PC-9 (cell line): Measurements from ENCODE around the gene SPATA2. TPM values are rescaled to one million over a fixed set of nuclear protein-coding genes. Genes with fewer than 3 reads are reported as not detected.
"Not testable (repeated sequence)": the region's sequence is repeated elsewhere in the genome, so short reads cannot be mapped to it uniquely, and the experiment has no call there.

Experiments used
- BruUV-seq: library from RNA; stranded (reverse); fragments of 400-500 nt; replicated peaks from 2 replicates; lab custom pipeline; 2021; lab: Mats Ljungman, UMichigan
- CTCF ChIA-PET: fragments of 300-600 bp; sonication (Branson Sonifier 250); formaldehyde crosslinking; loops from one replicate; lab custom pipeline; 2022; ENCODE audit warnings: antibody characterized with exemption; lab: Charles Lee
- POLR2A ChIA-PET: fragments of 300-600 bp; sonication (Branson Sonifier 250); formaldehyde crosslinking; loops from one replicate; lab custom pipeline; 2022; ENCODE audit warnings: antibody characterized with exemption; ENCODE audit not compliant: unreplicated experiment; lab: Charles Lee
- DNase-seq, 2 experiments: peaks; one replicate each; pipeline versions ENCODE4 v3.0.0 to v3.0.0-alpha.2; 2015 to 2022; ENCODE audit warnings: mixed read lengths in 1 of 2
- H2AFZ ChIP-seq: fragments of 200-600 bp; sonication (generic); 2 replicates; pipeline ENCODE4 v1.8.1; 2017; ENCODE audit warnings: antibody characterized with exemption
- H3F3A ChIP-seq: fragments of 200-600 bp; sonication (generic); 2 replicates; pipeline ENCODE4 v1.8.1; 2017; ENCODE audit warnings: antibody characterized with exemption, mild to moderate bottlenecking, low read depth; ENCODE audit not compliant: insufficient read depth
- H3K27ac ChIP-seq: fragments of 200-600 bp; sonication (generic); 2 replicates; pipeline ENCODE4 v1.6.1; 2016; ENCODE audit warnings: mixed run types
- H3K27me3 ChIP-seq: fragments of 200-600 bp; sonication (generic); 2 replicates; pipeline ENCODE4 v1.6.1; 2016; ENCODE audit warnings: low read depth, mixed run types; ENCODE audit not compliant: insufficient read depth
- H3K36me3 ChIP-seq: fragments of 200-600 bp; sonication (generic); 2 replicates; pipeline ENCODE4 v1.6.1; 2016; ENCODE audit warnings: low read depth, mixed run types
- H3K4me1 ChIP-seq: fragments of 200-600 bp; sonication (generic); replicated peaks from 2 replicates; pipeline ENCODE4 v1.6.1; 2016; ENCODE audit warnings: mixed run types; ENCODE audit not compliant: insufficient read depth
- H3K4me2 ChIP-seq: fragments of 200-600 bp; sonication (generic); 2 replicates; pipeline ENCODE4 v1.6.1; 2017; ENCODE audit warnings: mixed run types
- H3K4me3 ChIP-seq: fragments of 200-600 bp; sonication (generic); 2 replicates; pipeline ENCODE4 v1.6.1; 2016; ENCODE audit warnings: mixed run types
- H3K79me2 ChIP-seq: fragments of 200-600 bp; sonication (generic); 2 replicates; pipeline ENCODE4 v1.6.1; 2017; ENCODE audit warnings: low read depth, mixed run types
- H3K9me2 ChIP-seq: fragments of 200-600 bp; sonication (generic); 2 replicates; pipeline ENCODE4 v1.8.1; 2017; ENCODE audit warnings: mild to moderate bottlenecking; ENCODE audit not compliant: insufficient read depth
- H3K9me3 ChIP-seq: fragments of 200-600 bp; sonication (generic); 2 replicates; pipeline ENCODE4 v1.8.1; 2016; ENCODE audit warnings: low read depth; ENCODE audit not compliant: insufficient read depth
- H4K20me1 ChIP-seq: fragments of 200-600 bp; sonication (generic); 2 replicates; pipeline ENCODE4 v1.8.1; 2017; ENCODE audit not compliant: insufficient read depth
- CTCF ChIP-seq: fragments of 200-600 bp; sonication (generic); conservative IDR thresholded peaks from 2 replicates; pipeline ENCODE4 v1.6.1; 2017; ENCODE audit warnings: mixed run types, antibody characterized with exemption, mild to moderate bottlenecking, moderate library complexity
- EZH2 ChIP-seq: fragments of 200-600 bp; sonication (generic); IDR thresholded peaks from 2 replicates; pipeline ENCODE4 v1.8.0; 2017; ENCODE audit warnings: antibody characterized with exemption, low read depth
- intact Hi-C: fragments of 100-400 bp; cut with micrococcal nuclease; formaldehyde crosslinking; loops from one replicate; pipeline ENCODE4 v1.10.0; 2022; ENCODE audit not compliant: unreplicated experiment
- total RNA-seq: library from RNA; stranded (reverse); gene quantifications from 2 replicates; pipeline ENCODE4 v1.2.3, GENCODE V29; 2021

Gene SPATA2
- total RNA-seq, 1 experiment from 2014 or later: 10.9 TPM

- intact Hi-C loops: no loop called here
These were observed 13.7 kb downstream of the SPATA2 start for GRCh38 chr20:49901588-49901987.

GRCh38 chr20:49899541-49900383 lies 15.6 kb downstream of the SPATA2 start:
- TF ChIP-seq CTCF: no peak
- TF ChIP-seq EZH2: no peak
- Histone ChIP-seq H3K4me3 (no peak overlapping the region), H3K36me3 (peaks cover 9% of the 10 kb centered on the region; the same call in 1 of the 2 replicates), H3K27me3 (no peaks in the 10 kb centered on the region), H3K9me3 (no peaks in the 10 kb centered on the region), H4K20me1 (no peaks in the 10 kb centered on the region), H3K79me2 (0 out of 2 replicates have a peak, but pooled peaks cover under 1% of the 10 kb centered on the region), H3K9me2 (no peaks in the 10 kb centered on the region), H3K4me1 (0 out of 2 replicates have a peak, but pooled peaks cover 6% of the 10 kb centered on the region), H3K4me2 (no peak overlapping the region), H3F3A (peaks cover 41% of the 10 kb centered on the region; the same call in 1 of the 2 replicates), H2AFZ (no peak overlapping the region), H3K27ac (no peak overlapping the region)
- CTCF ChIA-PET: interaction anchor here (1.0 kb wide), 1 partner anchor 33 kb away, joined by 3 read pairs; no protein-coding TSS in a partner anchor
- intact Hi-C loops: no loop called here
- no peak for DNase-seq
- no TSS peak for BruUV-seq
- POLR2A ChIA-PET: interaction anchor here (0.7 to 1.0 kb wide), 3 partner anchors 136 to 360 kb away, joined by 3 to 5 read pairs (median 3); no protein-coding TSS in a partner anchor

More at GRCh38 chr20:49901588-49901987, 13.7 kb downstream of the SPATA2 start:
- no peak overlapping the region for H3K4me2 ChIP-seq
- H3K27ac ChIP-seq: no peak overlapping the region
- BruUV-seq: no TSS peak
- no peak overlapping the region for H3K4me3 ChIP-seq
- 0 out of 2 replicates have a peak, but pooled peaks cover 6% of the 10 kb centered on the region for H3K4me1 ChIP-seq
- H3F3A ChIP-seq: peaks cover 41% of the 10 kb centered on the region; the same call in 1 of the 2 replicates
- H3K9me2 ChIP-seq: no peaks in the 10 kb centered on the region
- H3K27me3 ChIP-seq: no peaks in the 10 kb centered on the region
- CTCF ChIA-PET: interaction anchor here (0.6 kb wide), 1 partner anchor 303 kb away, joined by 9 read pairs; no protein-coding TSS in a partner anchor
- POLR2A ChIA-PET: no interaction called here
- no peaks in the 10 kb centered on the region; the same call in none of the 2 replicates for H4K20me1 ChIP-seq
- no peak overlapping the region for H2AFZ ChIP-seq
- TF ChIP-seq EZH2: no peak
- DNase-seq: no peak
- H3K9me3 ChIP-seq: no peaks in the 10 kb centered on the region
- H3K79me2 ChIP-seq: 0 out of 2 replicates have a peak, but pooled peaks cover 4% of the 10 kb centered on the region
- H3K36me3 ChIP-seq: peaks cover 23% of the 10 kb centered on the region

- POLR2A ChIA-PET: no interaction called here
- no peaks in the 10 kb centered on the region for H4K20me1 ChIP-seq
These were observed 19.1 kb downstream of the SPATA2 start for GRCh38 chr20:49896204-49896603.

GRCh38 chr20:49895474-49896093 lies 19.7 kb downstream of the SPATA2 start:
- CTCF ChIA-PET, H3K4me2 ChIP-seq, H3K4me3 ChIP-seq, H3K27me3 ChIP-seq, BruUV-seq, H3K9me3 ChIP-seq, DNase-seq, H4K20me1 ChIP-seq, H3K79me2 ChIP-seq, H3K36me3 ChIP-seq, H3K27ac ChIP-seq, intact Hi-C loops, H2AFZ ChIP-seq, POLR2A ChIA-PET, H3K9me2 ChIP-seq: not testable (repeated sequence)
- peaks cover 11% of the 10 kb centered on the region; the same call in 1 of the 2 replicates for H3K4me1 ChIP-seq
- H3F3A ChIP-seq: peaks cover 12% of the 10 kb centered on the region; the same call in 1 of the 2 replicates

More at GRCh38 chr20:49896204-49896603, 19.1 kb downstream of the SPATA2 start:
- no peak overlapping the region for H3K4me3 ChIP-seq
- CTCF ChIA-PET: no interaction called here
- H3K9me2 ChIP-seq: no peaks in the 10 kb centered on the region
- peaks cover 17% of the 10 kb centered on the region; the same call in 1 of the 2 replicates for H3F3A ChIP-seq
- H3K27me3 ChIP-seq: no peaks in the 10 kb centered on the region
- no peak overlapping the region for H2AFZ ChIP-seq
- intact Hi-C loops: no loop called here
- H3K79me2 ChIP-seq: no peaks in the 10 kb centered on the region
- H3K4me1 ChIP-seq: 0 out of 2 replicates have a peak, but pooled peaks cover 6% of the 10 kb centered on the region
- no peaks in the 10 kb centered on the region for H3K36me3 ChIP-seq
- H3K27ac ChIP-seq: no peak overlapping the region
- TF ChIP-seq EZH2: no peak
- TF ChIP-seq CTCF: no peak
- no TSS peak for BruUV-seq
- no peak for DNase-seq
- H3K4me2 ChIP-seq: no peak overlapping the region
- H3K9me3 ChIP-seq: no peaks in the 10 kb centered on the region
